GM20431 (cell line): Measurements from ENCODE around the gene GDPD4.

Experiments
- in situ Hi-C: fragments of 300-500 bp; cut with MseI, MboI; formaldehyde crosslinking; loops from one replicate; pipeline ENCODE4 v1.15.0; 2020; ENCODE audit warnings: low sequenced_read_pairs; ENCODE audit not compliant: unreplicated experiment

GDPD4 gene

DNA sequence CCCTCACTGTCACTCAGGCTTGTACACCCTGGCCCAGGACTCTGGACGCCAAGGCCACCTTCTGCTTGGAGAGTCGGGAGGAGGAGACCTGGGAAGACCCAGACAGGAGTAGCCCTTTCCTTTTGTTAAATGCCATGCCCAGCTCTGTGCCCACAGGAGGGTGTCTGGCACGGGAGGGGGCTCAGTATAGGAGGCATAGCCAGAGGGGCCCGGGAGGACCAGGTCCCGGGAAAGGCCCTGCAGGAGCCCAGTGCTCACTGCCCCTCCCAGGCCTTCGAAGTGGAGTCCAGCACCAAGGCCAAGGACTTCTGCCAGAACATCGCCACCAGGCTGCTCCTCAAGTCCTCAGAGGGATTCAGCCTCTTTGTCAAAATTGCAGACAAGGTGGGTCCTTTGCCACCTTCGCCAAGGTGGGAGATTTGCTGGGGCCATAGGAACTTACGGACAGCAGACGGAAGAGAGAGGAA is 94.4 kb downstream of the GDPD4 start:
- in situ Hi-C loops: loop anchor here (10.0 kb wide), 1 partner anchor 348 kb away; no protein-coding TSS in a partner anchor

DNA sequence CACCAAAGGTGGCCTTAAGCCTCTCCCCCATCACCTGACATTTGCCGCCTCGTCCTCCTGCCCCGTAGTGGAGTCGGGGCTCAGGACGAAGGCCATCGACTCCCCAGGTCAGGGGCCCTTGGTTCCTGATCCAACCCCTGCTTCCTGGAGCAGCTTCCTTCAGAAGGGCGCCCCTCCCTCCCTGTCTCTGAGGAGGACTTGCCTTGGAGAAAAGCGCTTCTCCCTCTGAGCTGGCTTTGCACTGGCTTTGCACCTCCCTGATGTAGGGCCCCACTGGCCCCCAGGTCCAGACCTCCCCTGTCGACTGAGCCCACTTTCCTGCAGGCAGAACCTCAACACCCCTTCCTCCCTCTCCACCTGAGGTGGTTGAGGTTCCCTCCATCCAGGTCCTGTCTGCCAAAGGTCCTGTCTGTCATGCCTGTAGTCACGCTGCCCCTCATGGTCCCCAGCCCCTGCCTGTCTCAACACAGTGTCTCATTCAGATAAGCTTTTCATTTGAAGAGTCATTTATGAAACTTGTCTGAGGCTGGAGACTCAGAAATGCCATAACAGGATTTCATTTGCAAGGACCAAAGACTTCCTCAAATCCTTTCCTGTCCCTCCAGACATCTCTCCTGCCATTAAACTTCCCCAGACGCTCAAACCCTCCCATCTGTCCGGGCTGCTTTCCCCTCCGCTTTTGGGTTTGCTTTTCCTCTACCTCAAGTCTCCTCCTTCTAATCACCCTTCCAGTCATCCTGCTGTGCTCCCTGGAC is 95.0 kb downstream of the GDPD4 start:
- in situ Hi-C loops: loop anchor here (10.0 kb wide), 1 partner anchor 348 kb away; no protein-coding TSS in a partner anchor

DNA sequence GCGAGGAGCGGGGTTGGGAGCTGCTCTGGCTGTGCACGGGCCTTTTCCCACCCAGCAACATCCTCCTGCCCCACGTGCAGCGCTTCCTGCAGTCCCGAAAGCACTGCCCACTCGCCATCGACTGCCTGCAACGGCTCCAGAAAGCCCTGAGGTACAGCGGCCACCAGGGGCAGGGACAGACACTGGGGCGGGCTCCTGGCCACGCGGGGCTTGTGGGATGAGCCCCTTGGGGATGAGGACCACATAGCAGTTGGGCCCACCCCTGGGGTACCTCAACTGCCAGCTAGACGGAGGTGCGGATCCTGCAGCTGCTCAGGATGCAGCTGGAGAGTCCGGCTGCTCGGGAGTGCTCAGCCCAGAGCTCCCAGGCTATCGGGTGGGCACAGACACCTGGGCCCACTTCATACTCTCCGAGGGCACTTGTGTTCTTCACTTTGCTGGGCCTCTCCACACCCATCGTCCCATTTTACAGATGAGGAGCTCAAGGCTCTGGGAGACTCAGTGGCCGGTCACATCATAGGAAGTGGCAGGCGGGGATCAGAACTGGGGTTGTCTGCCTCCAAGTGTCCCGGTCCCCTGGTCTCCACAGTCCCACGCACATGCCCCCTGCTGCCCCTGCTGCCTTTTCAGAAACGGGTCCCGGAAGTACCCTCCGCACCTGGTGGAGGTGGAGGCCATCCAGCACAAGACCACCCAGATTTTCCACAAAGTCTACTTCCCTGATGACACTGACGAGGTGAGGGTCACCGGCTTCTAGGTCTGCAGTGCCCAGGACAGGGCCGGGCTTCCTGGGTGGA is 95.8 kb downstream of the GDPD4 start:
- in situ Hi-C loops: loop anchor here (10.0 kb wide), 1 partner anchor 349 kb away; no protein-coding TSS in a partner anchor

DNA sequence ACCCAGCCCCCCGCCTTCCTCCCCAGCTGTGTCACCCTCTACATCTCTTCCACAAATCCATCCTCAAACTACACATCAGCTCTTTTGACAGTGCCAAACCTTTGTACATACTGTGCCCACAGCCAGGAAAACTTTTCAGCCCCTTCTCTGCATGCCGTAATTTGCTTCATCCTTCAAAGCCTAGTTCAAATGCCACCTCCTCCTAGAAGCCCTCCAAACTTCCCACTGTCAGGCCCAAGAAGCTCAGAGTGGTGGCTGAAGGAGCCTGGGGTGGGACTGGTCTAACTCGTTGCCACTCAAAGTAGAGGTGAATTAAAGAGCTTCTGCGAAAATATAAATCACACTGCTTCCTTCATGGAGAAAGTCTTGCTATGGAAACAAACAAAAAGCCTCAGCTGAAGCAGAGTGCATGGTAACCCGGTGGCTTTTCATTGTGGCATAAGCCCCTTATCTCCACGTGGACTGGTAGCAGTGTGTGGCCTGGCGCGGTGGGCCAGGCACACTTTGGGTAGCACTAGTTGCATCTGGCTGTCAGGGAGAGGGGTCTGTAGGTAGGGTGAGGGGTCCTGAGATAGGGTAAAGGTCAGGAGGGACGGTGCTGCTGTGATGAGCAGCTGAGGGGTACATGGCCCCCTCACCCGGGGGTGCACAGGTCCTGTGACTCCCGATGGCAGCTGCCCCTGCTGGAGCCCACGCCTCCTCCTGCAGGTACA is 96.6 kb downstream of the GDPD4 start:
- in situ Hi-C loops: loop anchor here (10.0 kb wide), 1 partner anchor 350 kb away; no protein-coding TSS in a partner anchor

DNA sequence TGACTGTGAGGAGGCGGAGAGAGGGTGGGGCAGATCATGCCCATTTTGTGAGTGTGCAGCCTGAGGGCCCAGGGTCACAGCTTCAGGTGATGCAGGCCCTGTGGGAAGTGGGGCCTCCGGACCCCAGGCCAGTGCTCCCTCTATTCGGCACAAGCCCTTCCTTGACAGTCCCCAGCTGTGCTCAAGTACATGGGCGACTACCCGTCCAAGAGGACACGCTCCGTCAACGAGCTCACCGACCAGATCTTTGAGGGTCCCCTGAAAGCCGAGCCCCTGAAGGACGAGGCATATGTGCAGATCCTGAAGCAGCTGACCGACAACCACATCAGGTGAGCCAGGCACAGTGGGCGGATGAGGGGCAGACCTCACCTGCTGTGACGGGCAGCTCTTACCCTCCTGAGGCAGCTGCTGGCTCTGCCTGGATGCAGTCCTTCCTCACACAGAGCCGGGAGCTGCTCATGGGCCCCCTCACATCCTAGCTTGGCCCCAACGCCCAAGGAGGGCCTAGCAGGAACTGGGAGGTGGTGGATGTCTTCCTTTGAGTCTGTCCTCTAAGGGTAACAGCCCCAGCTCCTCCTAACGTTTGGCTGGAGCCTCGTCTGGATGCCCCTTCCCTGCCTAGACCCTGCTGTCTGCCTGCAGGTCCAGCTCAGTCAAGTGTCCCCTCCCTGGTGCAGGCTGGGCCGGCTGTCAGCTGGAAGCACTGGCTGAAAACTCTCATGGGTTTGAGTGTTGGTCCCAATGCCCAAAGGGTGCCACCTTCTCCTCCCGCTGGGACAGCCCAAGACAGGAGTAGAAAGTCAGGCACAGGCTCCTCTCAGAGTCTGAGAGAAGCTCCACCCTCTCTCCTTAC is 97.4 kb downstream of the GDPD4 start:
- in situ Hi-C loops: loop anchor here (10.0 kb wide), 1 partner anchor 351 kb away; no protein-coding TSS in a partner anchor

DNA sequence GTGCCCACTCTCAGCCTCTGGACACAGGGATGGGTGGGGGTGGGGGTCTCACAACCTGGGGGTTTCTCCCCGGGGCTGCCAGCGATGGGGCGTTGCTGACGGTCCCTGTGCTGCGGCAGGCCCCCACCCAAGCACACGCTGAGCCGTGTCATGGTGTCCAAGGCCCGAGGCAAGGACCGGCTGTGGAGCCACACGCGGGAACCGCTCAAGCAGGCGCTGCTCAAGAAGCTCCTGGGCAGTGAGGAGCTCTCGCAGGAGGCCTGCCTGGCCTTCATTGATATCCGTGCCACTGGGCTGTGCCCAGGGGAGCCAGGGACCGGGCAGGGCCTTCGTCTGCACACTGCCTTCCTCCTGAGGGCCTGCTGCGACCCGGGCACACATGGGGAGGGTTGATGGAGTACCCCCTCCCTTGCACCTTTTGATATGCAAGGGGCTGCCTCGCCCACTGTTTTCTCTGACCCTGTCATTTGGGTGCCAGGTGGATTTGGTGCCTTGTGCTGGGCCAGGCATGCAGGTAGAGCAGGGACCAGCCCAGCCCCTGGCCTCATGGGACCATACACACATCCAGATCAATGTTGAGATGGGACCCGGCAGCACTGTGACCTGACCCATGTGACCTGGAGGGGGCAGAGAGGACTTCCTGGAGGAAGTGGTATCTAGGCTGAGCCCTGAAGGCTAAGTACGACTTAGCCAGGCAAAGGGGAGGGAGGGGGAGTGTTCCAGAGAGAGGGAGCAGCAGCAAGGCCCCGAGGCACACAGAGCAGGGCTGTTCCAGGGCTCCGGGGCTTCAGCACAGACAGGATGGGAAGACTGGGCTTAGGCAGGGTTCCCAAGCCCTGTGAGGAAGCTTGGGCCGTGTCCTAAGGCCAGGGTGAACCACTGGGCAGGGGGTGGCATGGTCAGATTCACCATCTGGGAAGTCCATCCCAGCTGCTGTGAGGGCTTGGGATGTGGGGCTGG is 98.3 kb downstream of the GDPD4 start:
- in situ Hi-C loops: loop anchor here (10.0 kb wide), 1 partner anchor 352 kb away; no protein-coding TSS in a partner anchor

DNA sequence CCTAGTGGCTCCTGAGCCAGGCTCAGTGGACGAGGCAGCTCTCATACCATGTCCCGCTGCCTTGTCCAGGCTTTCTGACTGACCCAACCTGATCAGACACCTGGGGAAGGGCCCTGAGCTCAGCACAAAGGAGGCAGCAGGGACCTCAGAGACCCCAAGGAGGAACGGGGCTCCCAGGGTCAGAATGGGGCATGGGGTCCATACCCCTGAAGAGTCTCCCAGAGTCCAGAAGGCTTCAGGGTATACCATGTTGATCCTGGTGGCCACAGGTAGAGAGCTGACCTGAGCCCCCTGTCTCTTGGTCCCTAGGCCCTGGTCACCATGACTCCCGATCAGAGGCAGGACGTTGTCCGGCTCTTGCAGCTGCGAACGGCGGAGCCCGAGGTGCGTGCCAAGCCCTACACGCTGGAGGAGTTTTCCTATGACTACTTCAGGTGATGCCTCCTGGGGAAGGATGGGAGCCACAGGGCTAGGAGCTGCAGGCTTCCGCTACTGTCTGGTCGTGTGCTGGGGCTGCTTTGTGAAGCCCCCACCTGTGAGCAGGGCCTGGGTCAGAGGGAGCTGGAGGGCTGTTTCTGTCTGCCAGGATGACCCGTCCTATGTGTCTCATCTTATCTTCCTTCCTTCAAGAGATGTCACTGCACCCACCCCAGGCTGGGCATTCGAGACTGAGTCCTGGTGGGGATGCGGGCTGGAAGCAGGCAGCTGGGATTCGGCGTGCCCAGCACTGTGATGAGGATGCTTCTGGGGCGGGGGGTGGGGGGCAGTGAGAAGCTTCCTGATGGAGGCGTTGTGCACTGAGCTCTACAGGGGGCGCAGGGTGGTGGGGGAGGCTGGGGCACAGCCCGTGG is 99.3 kb downstream of the GDPD4 start:
- in situ Hi-C loops: loop anchor here (10.0 kb wide), 1 partner anchor 353 kb away; no protein-coding TSS in a partner anchor

DNA sequence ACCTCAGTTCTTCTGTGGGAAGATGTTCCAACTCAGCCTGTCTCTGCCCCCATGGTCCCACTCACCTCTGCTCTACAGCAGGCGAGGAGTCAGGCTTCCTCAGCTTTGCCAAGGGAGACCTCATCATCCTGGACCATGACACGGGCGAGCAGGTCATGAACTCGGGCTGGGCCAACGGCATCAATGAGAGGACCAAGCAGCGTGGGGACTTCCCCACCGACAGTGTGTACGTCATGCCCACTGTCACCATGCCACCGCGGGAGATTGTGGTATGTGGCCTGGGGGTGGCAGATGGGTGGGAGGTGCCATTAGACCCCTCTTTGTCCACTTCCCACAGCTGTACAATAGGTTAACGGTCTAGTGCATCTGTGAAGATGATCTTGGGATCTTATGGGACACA is 100.1 kb downstream of the GDPD4 start:
- in situ Hi-C loops: loop anchor here (10.0 kb wide), 1 partner anchor 353 kb away; no protein-coding TSS in a partner anchor

DNA sequence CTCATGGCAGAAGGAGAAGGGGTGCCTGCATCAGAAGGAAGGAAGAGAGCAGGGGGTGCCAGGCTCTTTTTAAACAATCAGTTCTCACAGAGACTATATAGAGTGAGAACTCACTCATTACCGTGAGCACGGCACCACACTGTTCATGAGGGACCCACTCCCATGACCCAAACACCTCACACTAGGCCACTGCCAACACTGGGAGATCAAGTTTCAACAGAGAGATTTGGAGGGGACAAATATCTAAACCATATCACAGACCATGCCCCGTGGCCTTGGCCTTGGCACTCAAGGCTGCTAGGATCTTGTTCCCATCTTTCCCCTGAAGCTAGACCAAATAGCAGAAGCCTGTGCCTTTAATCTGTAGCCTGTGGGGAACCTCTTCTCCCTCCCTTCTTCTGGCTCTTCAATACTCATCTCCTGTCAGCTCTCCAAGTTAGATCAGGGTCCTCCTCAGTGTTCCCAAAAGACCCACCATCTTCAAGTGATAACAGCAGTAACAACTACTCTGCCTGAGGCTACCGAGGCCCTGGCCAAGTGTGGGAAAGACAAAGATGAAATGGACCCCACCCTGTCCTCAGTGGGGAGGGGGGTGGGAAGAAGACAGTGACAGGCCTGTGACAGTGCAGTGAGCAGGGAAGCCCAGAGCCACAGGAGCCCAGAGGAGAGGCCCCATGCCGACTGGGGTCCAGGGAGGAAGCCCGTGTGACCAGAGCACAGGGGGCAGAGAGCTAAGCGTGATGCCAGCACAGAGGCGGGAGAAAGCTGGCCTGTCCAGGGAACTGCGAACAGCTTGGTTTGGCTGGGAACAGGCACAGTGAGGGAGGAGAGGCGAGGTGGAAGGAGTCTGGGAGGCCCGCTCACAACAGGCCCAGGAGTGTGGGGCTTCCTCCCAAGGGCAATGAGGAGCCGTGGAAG is 100.9 kb downstream of the GDPD4 start:
- in situ Hi-C loops: loop anchor here (10.0 kb wide), 1 partner anchor 354 kb away; no protein-coding TSS in a partner anchor

DNA sequence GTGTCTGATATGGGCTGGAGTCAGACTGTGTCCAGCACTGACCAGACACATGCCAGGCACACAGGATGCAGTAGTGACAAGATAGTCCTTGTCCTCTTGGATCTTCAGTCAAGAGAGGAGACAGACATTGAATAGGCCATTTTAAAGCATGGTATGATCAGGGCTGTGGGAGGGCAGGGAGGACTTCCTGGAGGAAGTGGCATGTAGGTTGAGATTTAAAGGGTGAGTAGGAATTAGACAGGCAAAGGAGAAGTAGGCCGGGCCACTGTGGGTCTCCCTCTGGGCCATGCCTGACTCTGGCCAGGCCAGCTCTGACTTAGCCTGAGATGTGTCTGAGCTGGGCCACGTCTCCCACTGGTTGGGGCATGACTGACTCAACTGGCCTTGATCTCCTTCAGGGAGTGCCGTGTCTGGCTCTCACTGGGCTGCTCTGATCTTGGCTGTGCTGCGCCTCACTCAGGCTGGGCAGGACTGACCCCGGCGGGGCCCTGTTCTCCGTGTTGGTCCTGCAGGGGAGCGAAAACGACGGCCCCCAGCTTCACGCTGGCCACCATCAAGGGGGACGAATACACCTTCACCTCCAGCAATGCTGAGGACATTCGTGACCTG is 102.2 kb downstream of the GDPD4 start:
- in situ Hi-C loops: no loop called here

DNA sequence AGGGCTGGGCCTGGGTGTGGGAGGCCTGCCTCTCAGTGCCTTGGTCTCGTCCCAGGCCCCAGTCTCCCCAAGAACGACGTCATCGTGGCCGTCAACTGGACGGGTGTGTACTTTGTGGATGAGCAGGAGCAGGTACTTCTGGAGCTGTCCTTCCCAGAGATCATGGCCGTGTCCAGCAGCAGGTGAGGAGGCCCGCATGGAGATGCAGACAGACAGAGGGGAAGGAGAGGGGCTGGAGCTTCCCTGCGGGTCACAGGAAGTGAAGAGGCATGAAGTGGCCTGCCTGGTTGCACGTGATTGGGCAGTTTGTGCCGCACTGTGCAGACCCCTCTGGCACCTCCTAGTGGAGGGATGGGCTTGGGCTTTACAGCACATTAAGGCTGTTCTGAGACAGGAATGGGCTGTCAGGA is 103.0 kb downstream of the GDPD4 start:
- in situ Hi-C loops: no loop called here

DNA sequence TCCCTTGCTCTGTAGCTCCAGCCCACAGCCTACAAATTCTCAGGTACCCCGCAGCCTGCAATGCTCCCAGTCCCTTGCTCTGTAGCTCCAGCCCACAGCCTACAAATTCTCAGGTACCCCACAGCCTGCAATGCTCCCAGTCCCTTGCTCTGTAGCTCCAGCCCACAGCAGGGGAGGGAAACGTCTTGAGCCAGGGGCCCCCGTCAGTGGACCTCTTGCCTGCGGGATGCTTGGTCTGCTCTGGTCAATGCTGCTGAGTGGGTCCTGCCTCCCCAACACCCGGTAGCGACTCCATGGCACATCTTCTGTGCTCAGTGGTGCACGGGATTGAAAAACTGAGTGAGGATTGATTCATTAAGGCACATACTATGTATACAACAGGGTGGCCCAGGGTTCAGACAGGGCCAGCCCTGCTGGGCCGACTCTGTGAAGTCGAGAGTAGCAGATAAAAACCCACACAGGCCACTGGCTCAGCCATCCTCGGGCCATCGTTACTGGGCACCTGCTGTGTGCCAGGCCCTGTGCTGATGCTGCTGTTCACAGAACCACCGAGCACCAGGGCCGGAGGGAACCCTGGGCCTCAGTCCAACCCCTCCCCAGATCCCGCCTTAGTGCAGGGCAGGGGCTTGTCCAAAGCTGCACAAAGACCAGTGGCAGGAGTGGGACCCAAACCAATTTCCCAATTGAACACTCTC is 103.7 kb downstream of the GDPD4 start:
- in situ Hi-C loops: no loop called here

DNA sequence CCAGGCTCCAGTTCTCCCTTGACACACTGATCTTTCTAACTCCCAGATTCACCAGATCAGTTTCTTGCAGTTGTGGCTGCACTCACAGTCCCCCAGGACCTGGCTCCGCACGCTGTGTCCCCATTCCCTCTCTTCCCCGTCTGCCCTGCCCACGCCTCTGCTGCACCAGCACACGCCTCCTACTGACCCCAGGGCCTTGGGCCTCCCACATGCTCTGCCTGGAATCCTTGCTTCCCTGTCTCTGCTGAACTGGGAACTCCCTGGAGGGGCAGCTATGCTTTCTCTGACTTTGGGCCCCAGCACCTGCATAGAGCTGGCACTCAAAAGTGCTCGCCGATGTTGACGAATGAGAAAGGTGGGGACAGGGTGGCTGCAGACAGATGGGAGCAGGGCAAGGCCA is 104.5 kb downstream of the GDPD4 start:
- in situ Hi-C loops: no loop called here

DNA sequence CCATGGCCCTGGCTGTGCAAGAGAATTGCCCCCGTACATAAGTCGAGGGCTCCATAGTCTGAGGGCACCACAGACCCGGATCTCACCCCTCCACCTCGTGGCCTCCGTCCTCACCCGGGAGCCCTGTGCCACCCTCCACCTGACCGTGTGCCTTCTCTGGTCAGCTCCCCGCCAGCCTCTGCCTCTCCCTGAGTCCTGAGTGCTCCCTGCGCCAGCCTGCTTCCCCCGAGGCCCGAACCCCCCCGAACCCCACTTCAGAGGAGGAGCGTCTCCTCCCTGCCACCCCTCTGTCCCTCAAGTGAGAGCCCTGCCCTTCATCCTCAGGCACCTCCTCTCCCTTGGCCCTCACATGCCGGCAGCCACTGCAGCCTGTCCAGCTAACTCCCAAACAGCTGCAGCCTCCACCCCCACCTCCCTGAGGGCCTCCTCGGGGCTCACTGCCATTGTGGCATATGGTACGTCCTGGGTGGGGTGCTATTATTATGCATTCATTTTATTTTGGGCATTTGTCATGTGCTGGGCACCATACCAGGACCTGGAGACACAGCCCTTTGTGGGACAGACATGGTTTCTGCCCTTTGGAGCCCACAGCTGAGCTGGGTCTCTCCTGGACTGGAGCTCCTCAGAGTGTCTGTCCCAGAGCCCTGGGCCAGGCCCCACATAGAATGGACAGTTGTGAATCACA is 106.3 kb downstream of the GDPD4 start:
- in situ Hi-C loops: no loop called here
